Activated CD4-positive, alpha-beta T cell treated with anti-CD3 and anti-CD28 coated beads for 24 hours (primary cell): ENCODE results near the gene ASB4.
"Not testable (repeated sequence)": the region's sequence is repeated elsewhere in the genome, so short reads cannot be mapped to it uniquely, and the experiment has no call there.

Experiments
- DNase-seq, 2 donors: peaks; one replicate each; pipeline ENCODE4 v3.0.0-alpha.2; 2020; ENCODE audit warnings: low read depth in 2 of 2

ASB4 gene

GRCh38 chr7:95552010-95552926, 66.5 kb downstream of the ASB4 start:
- DNase-seq: not testable (repeated sequence)

GRCh38 chr7:95553939-95554338, 68.2 kb downstream of the ASB4 start:
- no peak for DNase-seq

- no peak for DNase-seq
Measured at GRCh38 chr7:95556777-95557176, 71.0 kb downstream of the ASB4 start.

GRCh38 chr7:95558864-95559263, 73.1 kb downstream of the ASB4 start:
- no peak for DNase-seq

- no peak for DNase-seq
Measured at GRCh38 chr7:95560674-95561073, 74.9 kb downstream of the ASB4 start.

GRCh38 chr7:95569720-95570119, 84.0 kb downstream of the ASB4 start:
- no peak for DNase-seq

- DNase-seq: no peak
Measured at GRCh38 chr7:95577137-95577536, 91.4 kb downstream of the ASB4 start.

- no peak for DNase-seq
Measured at GRCh38 chr7:95578299-95578855, 92.6 kb downstream of the ASB4 start.

- DNase-seq: no peak
Measured at GRCh38 chr7:95579318-95579717, 93.6 kb downstream of the ASB4 start.

GRCh38 chr7:95581467-95581866, 95.7 kb downstream of the ASB4 start:
- DNase-seq: no peak

- no peak for DNase-seq
Measured at GRCh38 chr7:95582578-95583293, 97.0 kb downstream of the ASB4 start.

- no peak for DNase-seq
Measured at GRCh38 chr7:95583834-95584621, 98.3 kb downstream of the ASB4 start.

- no peak for DNase-seq
Measured at GRCh38 chr7:95584769-95585425, 99.2 kb downstream of the ASB4 start.

GRCh38 chr7:95585426-95585789, 99.7 kb downstream of the ASB4 start:
- no peak for DNase-seq

GRCh38 chr7:95586951-95587301, 101.2 kb downstream of the ASB4 start:
- no peak for DNase-seq

- no peak for DNase-seq
Measured at GRCh38 chr7:95589031-95589430, 103.3 kb downstream of the ASB4 start.

- DNase-seq: no peak
Measured at GRCh38 chr7:95589766-95590165, 104.0 kb downstream of the ASB4 start.
